GM12892 (cell line): Measurements from ENCODE around the gene TUBGCP4.

ENCODE experiments used
- POLR2A ChIP-seq: IDR thresholded peaks from 2 replicates; pipeline ENCODE4 v1.6.1; 2011; ENCODE audit warnings: low read depth, low read length, control low read depth
- POLR2AphosphoS5 ChIP-seq: IDR thresholded peaks from 2 replicates; pipeline ENCODE4 v1.6.1; 2011; ENCODE audit warnings: low read depth, low read length, control low read depth
- TAF1 ChIP-seq: IDR thresholded peaks from 2 replicates; pipeline ENCODE4 v1.6.1; 2011; ENCODE audit warnings: low read depth, mild to moderate bottlenecking, control low read depth, low read length, borderline replicate concordance

DNA sequence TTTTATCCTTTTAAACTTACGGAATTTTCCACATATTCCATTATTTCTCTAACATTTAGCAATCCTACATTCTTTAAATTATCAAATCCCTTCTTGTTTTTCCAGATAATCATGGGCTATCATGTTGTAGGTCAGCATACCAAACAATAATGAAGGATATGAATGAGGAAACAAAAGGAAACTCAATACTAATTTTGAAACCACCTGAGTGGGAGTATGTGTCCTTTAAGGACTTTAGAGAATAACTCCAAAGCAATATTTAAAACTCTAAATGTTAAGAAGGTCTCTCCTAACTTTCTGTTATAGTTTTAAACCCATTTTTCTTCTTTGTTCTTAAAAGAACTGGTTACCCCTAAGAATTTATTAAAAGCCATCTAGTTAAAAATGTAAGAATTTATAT, 79.1 kb downstream of the TUBGCP4 start:
- TF ChIP-seq POLR2A, result no peak
- no peak for TF ChIP-seq TAF1
- no peak for TF ChIP-seq POLR2AphosphoS5
